Left kidney (tissue), 2 donors: ENCODE measurements around the gene SEC24A. TPM values are rescaled to one million over a fixed set of nuclear protein-coding genes. Genes with fewer than 3 reads are reported as not detected.
"Not testable (repeated sequence)": the region's sequence is repeated elsewhere in the genome, so short reads cannot be mapped to it uniquely, and the experiment has no call there.

ENCODE experiments used
- DNase-seq: peaks from one replicate; pipeline ENCODE4 v3.0.0-alpha.2; 2013
- polyA plus RNA-seq: library from polyadenylated mRNA; unstranded; fragments of 120-200 nt; gene quantifications from one replicate; pipeline ENCODE4 v1.2.1, GENCODE V29; 2013; ENCODE audit not compliant: insufficient read length

The SEC24A gene
- polyA plus RNA-seq, 1 donor, result 23.7 TPM

- DNase-seq, result no peak
Measured at GRCh38 chr5:134741052-134741451, 92.5 kb downstream of the SEC24A start.

- DNase-seq, result no peak
Measured at GRCh38 chr5:134742134-134742533, 93.5 kb downstream of the SEC24A start.

- DNase-seq, result no peak
Measured at GRCh38 chr5:134749415-134749814, 100.8 kb downstream of the SEC24A start.

- no peak for DNase-seq
Measured at GRCh38 chr5:134758176-134758503, 109.6 kb downstream of the SEC24A start.

- DNase-seq, result peak; percentile 94
Measured at GRCh38 chr5:134758504-134759341, 110.1 kb downstream of the SEC24A start, which contains the start of gene DDX46. Gene DDX46 (plus strand): TSS chr5:134758779. CDS start chr5:134758939, 160 bp downstream.

GRCh38 chr5:134767528-134768291 lies 119.1 kb downstream of the SEC24A start:
- not testable (repeated sequence) for DNase-seq

GRCh38 chr5:134769206-134769605 lies 120.6 kb downstream of the SEC24A start:
- no peak for DNase-seq

GRCh38 chr5:134772461-134773125 lies 124.0 kb downstream of the SEC24A start:
- no peak for DNase-seq

GRCh38 chr5:134777366-134777765 lies 128.8 kb downstream of the SEC24A start:
- no peak for DNase-seq

Other genes with a start within 250 kb of the SEC24A start
- gene CDKN2AIPNL, start 236.9 kb upstream of the SEC24A start, polyA plus RNA-seq, result 32.8 TPM
- gene JADE2, start 123.1 kb upstream of the SEC24A start, polyA plus RNA-seq, result 10.5 TPM
- gene SAR1B, start 16.0 kb upstream of the SEC24A start, polyA plus RNA-seq, result 47.8 TPM
- gene CAMLG, start 89.8 kb downstream of the SEC24A start, polyA plus RNA-seq, result 64.7 TPM
- gene DDX46, start 110.0 kb downstream of the SEC24A start, polyA plus RNA-seq, result 110 TPM
- 119 TPM for gene C5orf24, start 197.2 kb downstream of the SEC24A start, polyA plus RNA-seq
- gene TXNDC15, start 225.6 kb downstream of the SEC24A start, polyA plus RNA-seq, result 82.3 TPM